Fibroblast of lung (primary cell): ENCODE data around the gene RUFY2. TPM values are rescaled to one million over a fixed set of nuclear protein-coding genes. Genes with fewer than 3 reads are reported as not detected.

Source experiments
- DNase-seq, 2 donors: peaks; one replicate each; pipeline versions ENCODE4 v3.0.0 to v3.0.0-alpha.2; 2010; ENCODE audit warnings: low read depth in 2 of 2
- H2AFZ ChIP-seq: 2 replicates; pipeline ENCODE4 v1.5.1; 2012; ENCODE audit warnings: low read length, control low read depth, inconsistent platforms
- H3K27ac ChIP-seq: 2 replicates; pipeline ENCODE4 v1.5.1; 2011; ENCODE audit warnings: low read length, control low read depth; ENCODE audit not compliant: insufficient read depth
- H3K27me3 ChIP-seq: 2 replicates; pipeline ENCODE4 v1.5.1; 2011; ENCODE audit warnings: mild to moderate bottlenecking, low read length; ENCODE audit not compliant: control insufficient read depth, insufficient read depth
- H3K36me3 ChIP-seq: 2 replicates; pipeline ENCODE4 v1.5.1; 2011; ENCODE audit warnings: low read length; ENCODE audit not compliant: control insufficient read depth, insufficient read depth
- H3K4me1 ChIP-seq: 2 replicates; pipeline ENCODE4 v1.5.1; 2011; ENCODE audit warnings: low read length; ENCODE audit not compliant: control insufficient read depth, insufficient read depth; ENCODE audit errors: extremely low read depth
- H3K4me2 ChIP-seq: 2 replicates; pipeline ENCODE4 v1.5.1; 2011; ENCODE audit warnings: low read length, control low read depth; ENCODE audit not compliant: insufficient read depth; ENCODE audit errors: extremely low read depth
- H3K4me3 ChIP-seq, 4 experiments: fragments of 200-600 bp in 1 of 4; sonication (generic) in 1 of 4; replicated peaks in 1 of 4; 2 replicates each; pipeline ENCODE4 v1.5.1; 2011 to 2016; ENCODE audit warnings: low read length in 4 of 4, low read depth in 3 of 4, mild to moderate bottlenecking in 3 of 4, control low read depth in 2 of 4, inconsistent platforms in 1 of 4, mixed read lengths in 1 of 4; ENCODE audit not compliant: insufficient read depth in 1 of 4; ENCODE audit errors: control extremely low read depth in 1 of 4
- H3K79me2 ChIP-seq: 2 replicates; pipeline ENCODE4 v1.5.1; 2012; ENCODE audit warnings: mild to moderate bottlenecking, low read length, inconsistent platforms; ENCODE audit not compliant: control insufficient read depth, insufficient read depth
- H3K9ac ChIP-seq: 2 replicates; pipeline ENCODE4 v1.5.1; 2011; ENCODE audit warnings: mild to moderate bottlenecking, low read length, control low read depth; ENCODE audit not compliant: insufficient read depth
- H3K9me3 ChIP-seq: 2 replicates; pipeline ENCODE4 v1.5.1; 2012; ENCODE audit warnings: low read depth, low read length; ENCODE audit not compliant: control insufficient read depth, insufficient read depth
- H4K20me1 ChIP-seq: 2 replicates; pipeline ENCODE4 v1.5.1; 2011; ENCODE audit warnings: low read length; ENCODE audit not compliant: control insufficient read depth, insufficient read depth; ENCODE audit errors: extremely low read depth
- CTCF ChIP-seq, 2 donors: IDR thresholded peaks in 1 of 2; conservative IDR thresholded peaks in 1 of 2; 1 replicate in 1 of 2; 2 replicates in 1 of 2; pipeline ENCODE4 v1.5.1; 2011 to 2012; ENCODE audit warnings: low read length in 2 of 2, control low read depth in 1 of 2, inconsistent platforms in 1 of 2, low read depth in 1 of 2, mild to moderate bottlenecking in 1 of 2
- EZH2 ChIP-seq: IDR thresholded peaks from 2 replicates; pipeline ENCODE4 v1.5.1; 2012; ENCODE audit warnings: low read length, control low read depth, mild to moderate bottlenecking; ENCODE audit errors: missing control alignments
- polyA plus RNA-seq, 2 donors: library from polyadenylated mRNA; depleted of rRNA in 1 of 2; stranded (reverse) in 1 of 2; unstranded in 1 of 2; fragments of >200 nt; gene quantifications; 2 replicates each; pipeline ENCODE4 v1.2.1, GENCODE V29; 2011 to 2012; ENCODE audit warnings: missing spikeins in 1 of 2
- total RNA-seq: library from RNA; depleted of rRNA; stranded (reverse); fragments of >200 nt; gene quantifications from 2 replicates; pipeline ENCODE4 v1.2.1, GENCODE V29; 2014

The RUFY2 gene
- total and polyA plus RNA-seq, 2 donors (not counting 1 experiment from before 2014, with no cell fraction given), result 18.4 to 25.9 TPM

- TF ChIP-seq EZH2 (no peak), CTCF (conservative IDR thresholded peaks at IDR 0.05 in 1 of 2, IDR thresholded peaks at IDR 0.05 in 1 of 2; ENCODE audit: low read depth in 1 of 2, low read length in 2 of 2) (no peak)
- Histone ChIP-seq H3K9me3 (no peaks in the 10 kb centered on the region), H3K27ac (no peak overlapping the region), H3K9ac (no peak overlapping the region), H3K4me1 (no peaks in the 10 kb centered on the region), H3K36me3 (no peaks in the 10 kb centered on the region), H4K20me1 (no peaks in the 10 kb centered on the region), H3K4me3 (no peak overlapping the region), H3K4me2 (no peak overlapping the region), H3K79me2 (no peaks in the 10 kb centered on the region), H3K27me3 (no peaks in the 10 kb centered on the region), H2AFZ (no peak overlapping the region)
- DNase-seq, result no peak
Observed at GRCh38 chr10:68305854-68306253, 101.2 kb downstream of the RUFY2 start.

GRCh38 chr10:68303849-68304412 is 103.1 kb downstream of the RUFY2 start:
- Histone ChIP-seq H3K9ac (no peak overlapping the region), H3K36me3 (no peaks in the 10 kb centered on the region), H3K4me1 (no peaks in the 10 kb centered on the region), H3K4me2 (no peak overlapping the region), H4K20me1 (no peaks in the 10 kb centered on the region), H3K27ac (no peak overlapping the region), H3K27me3 (no peaks in the 10 kb centered on the region), H3K9me3 (no peaks in the 10 kb centered on the region), H3K79me2 (no peaks in the 10 kb centered on the region), H3K4me3 (no peak overlapping the region), H2AFZ (no peak overlapping the region)
- DNase-seq, result no peak
- no peak for TF ChIP-seq CTCF (conservative IDR thresholded peaks at IDR 0.05 in 1 of 2, IDR thresholded peaks at IDR 0.05 in 1 of 2; ENCODE audit: low read depth in 1 of 2, low read length in 2 of 2)
- TF ChIP-seq EZH2, result no peak

GRCh38 chr10:68302871-68303270 is 104.2 kb downstream of the RUFY2 start:
- no peaks in the 10 kb centered on the region for H3K79me2 ChIP-seq
- no peak for TF ChIP-seq EZH2
- no peak for TF ChIP-seq CTCF (conservative IDR thresholded peaks at IDR 0.05 in 1 of 2, IDR thresholded peaks at IDR 0.05 in 1 of 2; ENCODE audit: low read depth in 1 of 2, low read length in 2 of 2)
- no peak overlapping the region for H3K4me2 ChIP-seq
- no peaks in the 10 kb centered on the region for H3K9me3 ChIP-seq
- H2AFZ ChIP-seq, result no peak overlapping the region
- no peaks in the 10 kb centered on the region for H4K20me1 ChIP-seq
- H3K9ac ChIP-seq, result no peak overlapping the region
- H3K4me1 ChIP-seq, result no peaks in the 10 kb centered on the region
- no peak overlapping the region for H3K27ac ChIP-seq
- H3K36me3 ChIP-seq, result no peaks in the 10 kb centered on the region
- H3K27me3 ChIP-seq, result no peaks in the 10 kb centered on the region
- DNase-seq, result no peak
- no peak overlapping the region for H3K4me3 ChIP-seq
